K562 (cell line): ENCODE data around the gene IGLL1. TPM values are rescaled to one million over a fixed set of nuclear protein-coding genes. Genes with fewer than 3 reads are reported as not detected.

Experiments used
- ATAC-seq: fragments of 200-7000 bp; cut with Tn5 transposase; 3 replicates; pipeline ENCODE4 v1.9.1; 2020; ENCODE audit warnings: moderate library complexity
- BruUV-seq: library from RNA; stranded (reverse); fragments of 400-500 nt; replicated peaks from 2 replicates; lab custom pipeline; 2021; lab: Mats Ljungman, UMichigan
- CTCF ChIA-PET: fragments of 300-600 bp; formaldehyde crosslinking; extraction: SDS; loops from one replicate; lab custom pipeline; 2021; ENCODE audit warnings: low intra/inter-chr PET ratio; lab: Yijun Ruan, JAX
- POLR2A ChIA-PET: fragments of 300-600, 350-650 bp; sonication (Branson Sonifier 250); formaldehyde crosslinking; extraction: SDS; loops from one replicate; lab custom pipeline; 2021; ENCODE audit warnings: antibody characterized with exemption, inconsistent platforms; lab: Yijun Ruan, JAX
- DNase-seq, 4 experiments: peaks; one replicate each; pipeline versions ENCODE4 v3.0.0 to v3.0.0-alpha.2; 2011 to 2018; ENCODE audit warnings: low spot score in 3 of 4, mixed read lengths in 3 of 4; ENCODE audit errors: extremely low read depth in 1 of 4
- FAIRE-seq: peaks from 2 replicates; lab custom pipeline; 2011; peaks lifted over from hg19 to GRCh38; lab: Jason Lieb, UNC
- H2AFZ ChIP-seq: 2 replicates; pipeline ENCODE4 v1.6.0; 2011; ENCODE audit warnings: low read depth, low read length, control low read depth, inconsistent platforms
- H3K27ac ChIP-seq: fragments of 200-600 bp; 3 replicates; pipeline ENCODE4 v1.8.0; 2011; ENCODE audit warnings: low read depth, mild to moderate bottlenecking, control low read depth, inconsistent platforms, low read length, moderate library complexity, mixed read lengths; ENCODE audit errors: extremely low read depth
- H3K27me3 ChIP-seq, 2 experiments: fragments of 300-600 bp in 1 of 2; 2 replicates in 1 of 2; 3 replicates in 1 of 2; pipeline versions ENCODE4 v1.6.0 to v1.8.0; 2011; ENCODE audit warnings: inconsistent platforms in 2 of 2, low read length in 2 of 2, mild to moderate bottlenecking in 1 of 2, mixed read lengths in 1 of 2, moderate library complexity in 1 of 2; ENCODE audit not compliant: control insufficient read depth in 2 of 2, insufficient read depth in 2 of 2
- H3K36me3 ChIP-seq: fragments of 300-600 bp; 3 replicates; pipeline ENCODE4 v1.8.0; 2011; ENCODE audit warnings: mild to moderate bottlenecking, low read length, inconsistent platforms; ENCODE audit not compliant: control insufficient read depth, insufficient read depth
- H3K4me1 ChIP-seq, 2 experiments: fragments of 200-600 bp in 1 of 2; replicated peaks in 1 of 2; 2 replicates in 1 of 2; 3 replicates in 1 of 2; pipeline versions ENCODE4 v1.5.1 to v1.8.0; 2011; ENCODE audit warnings: inconsistent platforms in 2 of 2, low read length in 2 of 2, mild to moderate bottlenecking in 1 of 2, mixed read lengths in 1 of 2, moderate library complexity in 1 of 2; ENCODE audit not compliant: control insufficient read depth in 2 of 2, insufficient read depth in 2 of 2
- H3K4me2 ChIP-seq: 2 replicates; pipeline ENCODE4 v1.6.1; 2011; ENCODE audit warnings: low read length, control low read depth, inconsistent platforms, mixed read lengths; ENCODE audit not compliant: insufficient read depth
- H3K4me3 ChIP-seq: fragments of 200-600 bp; sonication (generic), shearing (Covaris generic); 2 replicates; pipeline ENCODE4 v1.5.1; 2016; ENCODE audit warnings: control low read depth, inconsistent platforms
- H3K79me2 ChIP-seq: fragments of 200-600 bp; 3 replicates; pipeline ENCODE4 v1.8.0; 2011; ENCODE audit warnings: low read length, inconsistent platforms; ENCODE audit not compliant: control insufficient read depth, insufficient read depth
- H3K9ac ChIP-seq, 2 experiments: 2 replicates each; pipeline versions ENCODE4 v1.6.0 to v1.6.1; 2011; ENCODE audit warnings: low read depth in 2 of 2, low read length in 2 of 2, control low read depth in 1 of 2, inconsistent platforms in 1 of 2, mild to moderate bottlenecking in 1 of 2, mixed read lengths in 1 of 2; ENCODE audit not compliant: insufficient read depth in 1 of 2
- H3K9me1 ChIP-seq: one replicate; pipeline ENCODE4 v1.6.0; 2011; ENCODE audit warnings: inconsistent platforms, mild to moderate bottlenecking, low read length, moderate library complexity; ENCODE audit not compliant: control insufficient read depth, insufficient read depth
- H3K9me3 ChIP-seq: replicated peaks from 2 replicates; pipeline ENCODE4 v1.5.1; 2011; ENCODE audit warnings: low read depth, low read length, inconsistent platforms; ENCODE audit not compliant: control insufficient read depth, insufficient read depth
- H4K20me1 ChIP-seq: replicated peaks from 2 replicates; pipeline ENCODE4 v1.6.1; 2011; ENCODE audit warnings: low read length, inconsistent platforms, mixed read lengths; ENCODE audit not compliant: control insufficient read depth, insufficient read depth
- BACH1 ChIP-seq: fragments of 200-800 bp; sonication (Bioruptor generic); IDR thresholded peaks from 2 replicates; pipeline ENCODE4 v1.6.1; 2016; ENCODE audit warnings: missing genetic modification characterization, missing compliant biosample characterization
- CBFA2T3 ChIP-seq: fragments of 450-650 bp; IDR thresholded peaks from 2 replicates; pipeline ENCODE4 v1.6.1; 2017
- CBX2 ChIP-seq: fragments of 200-600 bp; sonication (generic); IDR thresholded peaks from one replicate; pipeline ENCODE4 v1.6.1; 2012; ENCODE audit warnings: mild to moderate bottlenecking, low read length, inconsistent platforms; ENCODE audit not compliant: insufficient read depth, poor library complexity, severe bottlenecking
- DPF2 ChIP-seq: fragments of 450-650 bp; IDR thresholded peaks from 2 replicates; pipeline ENCODE4 v1.6.1; 2016
- EHMT2 ChIP-seq: fragments of 450-650 bp; IDR thresholded peaks from 2 replicates; pipeline ENCODE4 v1.6.1; 2018; ENCODE audit warnings: antibody characterized with exemption
- FOS ChIP-seq: IDR thresholded peaks from 3 replicates; pipeline ENCODE4 v1.6.1; 2011; ENCODE audit not compliant: insufficient read length; ENCODE audit errors: extremely low read depth
- FOXM1 ChIP-seq, 2 experiments: fragments of 450-650 bp in 1 of 2; sonication (generic) in 1 of 2; formaldehyde crosslinking in 1 of 2; IDR thresholded peaks; 2 replicates each; pipeline versions ENCODE4 v1.6.1 to v1.9.0; 2017 to 2022; ENCODE audit warnings: low read depth in 2 of 2, mild to moderate bottlenecking in 2 of 2, missing genetic modification reagents in 1 of 2, moderate library complexity in 1 of 2
- MEF2A ChIP-seq: IDR thresholded peaks from 2 replicates; pipeline ENCODE4 v1.6.1; 2011; ENCODE audit warnings: low read depth, mild to moderate bottlenecking, low read length, moderate library complexity; ENCODE audit not compliant: control insufficient read depth
- NFIC ChIP-seq: fragments of 450-650 bp; IDR thresholded peaks from 2 replicates; pipeline ENCODE4 v1.6.1; 2017; ENCODE audit warnings: mild to moderate bottlenecking, inconsistent platforms
- OTX1 ChIP-seq: fragments of 450-650 bp; formaldehyde crosslinking; IDR thresholded peaks from 2 replicates; pipeline ENCODE4 v1.4.0; 2022; ENCODE audit warnings: mild to moderate bottlenecking
- PHF21A ChIP-seq: fragments of 450-650 bp; IDR thresholded peaks from 2 replicates; pipeline ENCODE4 v1.6.1; 2017; ENCODE audit warnings: low read depth, borderline replicate concordance
- POLR3A ChIP-seq: IDR thresholded peaks from 2 replicates; pipeline ENCODE4 v1.6.1; 2011; ENCODE audit warnings: borderline replicate concordance, mild to moderate bottlenecking, moderate library complexity; ENCODE audit not compliant: insufficient read length, insufficient read depth; ENCODE audit errors: extremely low read depth
- SLC30A9 ChIP-seq: fragments of 250-450 bp; sonication (Bioruptor Pico); IDR thresholded peaks from 2 replicates; pipeline ENCODE4 v1.8.0; 2022; ENCODE audit warnings: mild to moderate bottlenecking, moderate library complexity
- TAF9B ChIP-seq: fragments of 450-650 bp; IDR thresholded peaks from 2 replicates; pipeline ENCODE4 v1.6.1; 2018; ENCODE audit warnings: mild to moderate bottlenecking; ENCODE audit not compliant: partially characterized antibody
- ZNF12 ChIP-seq: sonication (generic); formaldehyde crosslinking; IDR thresholded peaks from 2 replicates; pipeline ENCODE4 v1.4.0; 2020; ENCODE audit warnings: mild to moderate bottlenecking, missing genetic modification reagents
- ZNF197 ChIP-seq: fragments of 200-800 bp; sonication (Bioruptor generic); IDR thresholded peaks from 2 replicates; pipeline ENCODE4 v1.6.1; 2016; ENCODE audit warnings: low read depth, missing genetic modification characterization, missing compliant biosample characterization
- WGBS: fragments of 100-300 bp; shearing (Covaris generic); methylation state at CpG from one replicate; pipeline ENCODE4 v1.1.6; 2016; ENCODE audit warnings: low coverage, mixed read lengths; ENCODE audit not compliant: insufficient coverage; ENCODE audit errors: missing lambda C conversion rate; 5-methylcytosine and 5-hydroxymethylcytosine counted together
- in situ Hi-C: fragments of 300-500 bp; cut with MboI; formaldehyde crosslinking; loops from 4 replicates; pipeline ENCODE4 v1.15.0; 2018; ENCODE audit warnings: inconsistent platforms, mixed read lengths
- intact Hi-C: fragments of 100-400 bp; cut with micrococcal nuclease; formaldehyde crosslinking; loops from 2 replicates; pipeline ENCODE4 v1.14.2; 2022
- polyA plus RNA-seq, 8 experiments: library from polyadenylated mRNA; depleted of rRNA in 4 of 8; stranded (reverse) in 5 of 8; unstranded in 3 of 8; fragments of >200 nt; fragmentation: Nextera tagmentation in 2 of 8; fragmentation: Illumina TruSeq in 1 of 8; extraction: Ambion mirVana in 2 of 8; extraction: Trizol in 1 of 8; gene quantifications; 2 replicates each; pipeline versions ENCODE4 v1.2.1 to v1.2.3, GENCODE V29; 2011 to 2014; ENCODE audit warnings: inconsistent platforms in 1 of 8, missing spikeins in 1 of 8
- total RNA-seq, 7 experiments: library from RNA; depleted of rRNA in 6 of 7; stranded (reverse); fragments of >200 nt in 6 of 7; fragmentation: Illumina TruSeq in 2 of 7; extraction: Trizol in 2 of 7; gene quantifications; 2 replicates each; pipeline versions ENCODE4 v1.2.1 to v1.2.3, GENCODE V29; 2011 to 2021; ENCODE audit warnings: low replicate concordance in 1 of 7
- TF ChIP-seq, protein P1 (sequence below): fragments of 250-450 bp; sonication (Bioruptor Pico); IDR thresholded peaks from 2 replicates; pipeline ENCODE4 v1.5.0; 2021
- TF ChIP-seq, protein P2 (sequence below): fragments of 250-450 bp; sonication (Bioruptor Pico); IDR thresholded peaks from 2 replicates; pipeline ENCODE4 v1.6.1; 2021; ENCODE audit warnings: mild to moderate bottlenecking
- TF ChIP-seq, protein P3 (sequence below): fragments of 250-450 bp; sonication (Bioruptor Pico); IDR thresholded peaks from 2 replicates; pipeline ENCODE4 v1.8.0; 2022; ENCODE audit warnings: inconsistent platforms

Gene IGLL1
- total and polyA plus RNA-seq, 9 of the 15 experiments (the other 6 are each of a cell fraction or from before 2014, with no cell fraction given): 0.10 to 0.32 (median 0.20) TPM; not detected in 6

DNA sequence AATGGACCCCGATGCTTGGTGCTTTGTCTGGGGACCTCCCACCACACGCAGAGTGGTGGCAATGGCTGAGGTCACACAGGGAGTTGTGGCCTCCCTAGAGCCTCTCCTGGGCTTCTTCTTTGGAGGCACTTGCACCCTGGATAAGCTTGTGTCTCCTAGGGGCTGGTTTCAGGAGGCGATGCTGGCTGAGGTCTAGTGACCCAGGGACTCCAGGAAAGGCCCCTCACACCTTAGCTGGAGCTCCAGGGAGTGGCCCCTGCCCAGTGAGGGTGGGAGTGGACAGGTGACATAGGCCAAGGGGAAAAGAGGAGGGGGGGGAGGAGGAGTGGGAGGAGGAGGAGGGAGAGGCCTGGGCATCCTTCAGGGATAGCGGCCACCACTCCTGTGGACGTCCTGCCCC is 810 bp downstream of the IGLL1 start (continued):
- TF ChIP-seq, protein P1, sequence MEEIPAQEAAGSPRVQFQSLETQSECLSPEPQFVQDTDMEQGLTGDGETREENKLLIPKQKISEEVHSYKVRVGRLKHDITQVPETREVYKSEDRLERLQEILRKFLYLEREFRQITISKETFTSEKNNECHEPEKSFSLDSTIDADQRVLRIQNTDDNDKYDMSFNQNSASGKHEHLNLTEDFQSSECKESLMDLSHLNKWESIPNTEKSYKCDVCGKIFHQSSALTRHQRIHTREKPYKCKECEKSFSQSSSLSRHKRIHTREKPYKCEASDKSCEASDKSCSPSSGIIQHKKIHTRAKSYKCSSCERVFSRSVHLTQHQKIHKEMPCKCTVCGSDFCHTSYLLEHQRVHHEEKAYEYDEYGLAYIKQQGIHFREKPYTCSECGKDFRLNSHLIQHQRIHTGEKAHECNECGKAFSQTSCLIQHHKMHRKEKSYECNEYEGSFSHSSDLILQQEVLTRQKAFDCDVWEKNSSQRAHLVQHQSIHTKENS (CRISPR knock-in tag): no peak
- TF ChIP-seq, protein P2, sequence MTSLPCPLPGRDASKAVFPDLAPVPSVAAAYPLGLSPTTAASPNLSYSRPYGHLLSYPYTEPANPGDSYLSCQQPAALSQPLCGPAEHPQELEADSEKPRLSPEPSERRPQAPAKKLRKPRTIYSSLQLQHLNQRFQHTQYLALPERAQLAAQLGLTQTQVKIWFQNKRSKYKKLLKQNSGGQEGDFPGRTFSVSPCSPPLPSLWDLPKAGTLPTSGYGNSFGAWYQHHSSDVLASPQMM (CRISPR knock-in tag): no peak
- TF ChIP-seq PHF21A (no peak), ZNF12 (CRISPR knock-in tag) (no peak), CBX2 (no peak)

DNA sequence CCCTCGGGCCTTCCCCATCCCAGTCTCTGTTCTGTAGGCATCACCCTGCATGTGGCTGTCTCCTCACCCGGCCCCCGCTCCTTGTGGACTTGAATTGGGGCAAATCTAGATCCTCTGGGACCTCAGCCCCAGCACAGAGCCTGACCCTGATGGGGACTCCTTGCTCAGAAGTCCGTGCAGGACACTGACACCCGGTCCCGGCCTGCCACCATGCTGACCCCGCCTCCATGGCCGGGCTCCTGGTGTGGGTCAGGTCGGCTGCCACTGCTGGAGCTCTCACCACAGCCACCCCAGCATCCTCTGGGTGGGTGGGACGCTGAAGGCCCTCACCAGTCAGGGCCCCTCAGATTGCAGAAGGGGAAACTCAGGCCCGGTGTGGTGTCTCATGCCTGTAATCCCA is 1.8 kb downstream of the IGLL1 start:
- H2AFZ ChIP-seq: no peak overlapping the region
- H3K4me2 ChIP-seq: no peak overlapping the region
- H3K9me1 ChIP-seq: no peaks in the 10 kb centered on the region
- ATAC-seq (no peak), FAIRE-seq (no peak), DNase-seq (no peak)
- H3K9me3 ChIP-seq: no peaks in the 10 kb centered on the region
- H3K27ac ChIP-seq: no peak overlapping the region
- 16% methylated on average over 9 of the region's 11 CpGs for WGBS
- H3K4me1 ChIP-seq: peaks cover 0 to 12% of the 10 kb centered on the region in 2 experiments; a peak in 2 of 5 replicates
- intact Hi-C loops: no loop called here
- no peaks in the 10 kb centered on the region for H3K36me3 ChIP-seq
- no peak overlapping the region for H3K4me3 ChIP-seq
- H3K27me3 ChIP-seq: peaks cover 0 to 2% of the 10 kb centered on the region in 2 experiments; a peak in 1 of 5 replicates
- POLR2A ChIA-PET: interaction anchor here (0.6 kb wide), 1 partner anchor 188 kb away, joined by 3 read pairs; no protein-coding TSS in a partner anchor
- in situ Hi-C loops: loop anchor here (25.0 kb wide), 2 partner anchors 416 to 616 kb away; no protein-coding TSS in a partner anchor
- H3K9ac ChIP-seq: no peak overlapping the region
- CTCF ChIA-PET: no interaction called here
- no peaks in the 10 kb centered on the region for H3K79me2 ChIP-seq
- no TSS peak for BruUV-seq
- no peaks in the 10 kb centered on the region for H4K20me1 ChIP-seq
- no peak for TF ChIP-seq SLC30A9
- TF ChIP-seq FOS: no peak
- TF ChIP-seq EHMT2: no peak
- no peak for TF ChIP-seq FOXM1 (IDR thresholded peaks at IDR 0.05; ENCODE audit: low read depth)
- no peak for TF ChIP-seq FOXM1 (CRISPR knock-in tag; IDR thresholded peaks at IDR 0.05; ENCODE audit: low read depth)
- TF ChIP-seq, protein P3, sequence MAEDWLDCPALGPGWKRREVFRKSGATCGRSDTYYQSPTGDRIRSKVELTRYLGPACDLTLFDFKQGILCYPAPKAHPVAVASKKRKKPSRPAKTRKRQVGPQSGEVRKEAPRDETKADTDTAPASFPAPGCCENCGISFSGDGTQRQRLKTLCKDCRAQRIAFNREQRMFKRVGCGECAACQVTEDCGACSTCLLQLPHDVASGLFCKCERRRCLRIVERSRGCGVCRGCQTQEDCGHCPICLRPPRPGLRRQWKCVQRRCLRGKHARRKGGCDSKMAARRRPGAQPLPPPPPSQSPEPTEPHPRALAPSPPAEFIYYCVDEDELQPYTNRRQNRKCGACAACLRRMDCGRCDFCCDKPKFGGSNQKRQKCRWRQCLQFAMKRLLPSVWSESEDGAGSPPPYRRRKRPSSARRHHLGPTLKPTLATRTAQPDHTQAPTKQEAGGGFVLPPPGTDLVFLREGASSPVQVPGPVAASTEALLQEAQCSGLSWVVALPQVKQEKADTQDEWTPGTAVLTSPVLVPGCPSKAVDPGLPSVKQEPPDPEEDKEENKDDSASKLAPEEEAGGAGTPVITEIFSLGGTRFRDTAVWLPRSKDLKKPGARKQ (CRISPR knock-in tag): no peak
- no peak for TF ChIP-seq MEF2A
- no peak for TF ChIP-seq DPF2
- TF ChIP-seq POLR3A: no peak
- no peak for TF ChIP-seq TAF9B
- no peak for TF ChIP-seq CBFA2T3
- no peak for TF ChIP-seq BACH1 (tag)
- TF ChIP-seq ZNF197 (CRISPR knock-in tag): no peak
- TF ChIP-seq NFIC: no peak
- no peak for TF ChIP-seq OTX1 (CRISPR knock-in tag)
